A549 (cell line): ENCODE data around the gene KCNQ5. TPM values are rescaled to one million over a fixed set of nuclear protein-coding genes. Genes with fewer than 3 reads are reported as not detected.

Experiments used
- ATAC-seq, 2 experiments: fragments of 200-7000 bp in 1 of 2; fragments of >200 bp in 1 of 2; cut with Nextera tagmentation in 1 of 2; cut with Tn5 transposase in 1 of 2; 3 replicates each; pipeline versions ENCODE4 v1.8.0 to v1.9.1; 2018 to 2020; ENCODE audit warnings: mild to moderate bottlenecking in 1 of 2, moderate library complexity in 1 of 2
- CTCF ChIA-PET: fragments of 300-600 bp; sonication (Branson Sonifier 250); formaldehyde crosslinking; extraction: SDS; loops from one replicate; lab custom pipeline; 2021; ENCODE audit warnings: antibody characterized with exemption, inconsistent platforms; lab: Yijun Ruan, JAX
- POLR2A ChIA-PET: fragments of 350-600 bp; formaldehyde crosslinking; extraction: SDS; loops from one replicate; lab custom pipeline; 2021; ENCODE audit warnings: antibody characterized with exemption, inconsistent platforms; lab: Yijun Ruan, JAX
- DNase-seq, 2 experiments: peaks; one replicate each; pipeline versions ENCODE4 v3.0.0 to v3.0.0-alpha.2; 2011 to 2016; ENCODE audit warnings: low read depth in 1 of 2, low spot score in 1 of 2
- FAIRE-seq: peaks from 2 replicates; lab custom pipeline; 2011; peaks lifted over from hg19 to GRCh38; lab: Jason Lieb, UNC
- H3K27ac ChIP-seq, 2 experiments: fragments of >200 bp; sonication (Bioruptor Twin); formaldehyde crosslinking; 3 replicates each; pipeline ENCODE4 v1.5.1; 2016 to 2017
- H3K4me1 ChIP-seq: fragments of >200 bp; sonication (Bioruptor Twin); formaldehyde crosslinking; 3 replicates; pipeline ENCODE4 v1.6.1; 2016
- H3K4me2 ChIP-seq: fragments of >200 bp; sonication (Bioruptor Twin); formaldehyde crosslinking; 3 replicates; pipeline ENCODE4 v1.6.1; 2016
- H3K4me3 ChIP-seq: fragments of >200 bp; sonication (Bioruptor Twin); formaldehyde crosslinking; 3 replicates; pipeline ENCODE4 v1.5.1; 2016
- H3K9me3 ChIP-seq: fragments of >200 bp; sonication (Bioruptor Twin); formaldehyde crosslinking; 3 replicates; pipeline ENCODE4 v1.6.1; 2016
- ATOH8 ChIP-seq: fragments of 250-450 bp; sonication (Bioruptor Pico); IDR thresholded peaks from 2 replicates; pipeline ENCODE4 v1.5.0; 2020; ENCODE audit warnings: low read depth, mild to moderate bottlenecking, moderate library complexity
- BCL3 ChIP-seq: fragments of >200 bp; sonication (Bioruptor Twin); formaldehyde crosslinking; IDR thresholded peaks from 3 replicates; pipeline ENCODE4 v1.6.1; 2016
- BHLHE40 ChIP-seq: IDR thresholded peaks from 2 replicates; pipeline ENCODE4 v1.6.1; 2012; ENCODE audit warnings: low read depth, low read length, inconsistent platforms
- CBX2 ChIP-seq: fragments of 200-600 bp; sonication (generic); IDR thresholded peaks from 2 replicates; pipeline ENCODE4 v1.6.1; 2016; ENCODE audit warnings: low read depth, mild to moderate bottlenecking, borderline replicate concordance
- CHD2 ChIP-seq: fragments of 150-350 bp; IDR thresholded peaks from 2 replicates; pipeline ENCODE4 v1.6.1; 2014; ENCODE audit warnings: low read length; ENCODE audit not compliant: partially characterized antibody
- CHD4 ChIP-seq: fragments of 200-600 bp; sonication (generic); IDR thresholded peaks from 2 replicates; pipeline ENCODE4 v1.6.1; 2016; ENCODE audit warnings: antibody characterized with exemption, mild to moderate bottlenecking, borderline replicate concordance
- EHMT2 ChIP-seq: fragments of 200-600 bp; sonication (generic); IDR thresholded peaks from 2 replicates; pipeline ENCODE4 v1.6.1; 2016; ENCODE audit warnings: antibody characterized with exemption, low read depth, mild to moderate bottlenecking, moderate library complexity
- ESRRA ChIP-seq: fragments of 150-350 bp; IDR thresholded peaks from 2 replicates; pipeline ENCODE4 v1.6.1; 2014; ENCODE audit warnings: mild to moderate bottlenecking, low read length, borderline replicate concordance
- FOSB ChIP-seq: fragments of 250-450 bp; sonication (Bioruptor Pico); IDR thresholded peaks from 2 replicates; pipeline ENCODE4 v1.5.0; 2020; ENCODE audit warnings: mild to moderate bottlenecking, moderate library complexity
- GATA3 ChIP-seq: IDR thresholded peaks from 2 replicates; pipeline ENCODE4 v1.6.1; 2012; ENCODE audit warnings: borderline replicate concordance
- HEYL ChIP-seq: fragments of 250-450 bp; sonication (Bioruptor Pico); IDR thresholded peaks from 2 replicates; pipeline ENCODE4 v1.8.0; 2021; ENCODE audit warnings: mild to moderate bottlenecking, moderate library complexity
- JUN ChIP-seq, 2 experiments: fragments of >200 bp; sonication (Bioruptor Twin); formaldehyde crosslinking; IDR thresholded peaks; 2 replicates in 1 of 2; 3 replicates in 1 of 2; pipeline ENCODE4 v1.6.1; 2016 to 2017
- KDM1A ChIP-seq: fragments of 200-600 bp; sonication (generic); IDR thresholded peaks from 2 replicates; pipeline ENCODE4 v1.6.1; 2016; ENCODE audit warnings: low read depth, mild to moderate bottlenecking
- KDM5A ChIP-seq: fragments of 200-600 bp; sonication (generic); IDR thresholded peaks from 2 replicates; pipeline ENCODE4 v1.6.1; 2016; ENCODE audit warnings: antibody characterized with exemption, mild to moderate bottlenecking
- MAFK ChIP-seq: fragments of 450-650 bp; IDR thresholded peaks from 2 replicates; pipeline ENCODE4 v1.6.1; 2014; ENCODE audit not compliant: partially characterized antibody
- NPAS2 ChIP-seq: fragments of 250-450 bp; sonication (Bioruptor Pico); IDR thresholded peaks from 2 replicates; pipeline ENCODE4 v1.8.0; 2022; ENCODE audit warnings: mild to moderate bottlenecking, moderate library complexity, borderline replicate concordance
- PHF8 ChIP-seq: fragments of 200-600 bp; sonication (generic); IDR thresholded peaks from 2 replicates; pipeline ENCODE4 v1.6.1; 2016; ENCODE audit warnings: low read depth, mild to moderate bottlenecking, antibody characterized with exemption, moderate library complexity, borderline replicate concordance
- POLR2A ChIP-seq: IDR thresholded peaks from 2 replicates; pipeline ENCODE4 v1.6.1; 2012; ENCODE audit warnings: mild to moderate bottlenecking, low read length
- RCOR1 ChIP-seq: fragments of 150-350 bp; IDR thresholded peaks from 2 replicates; pipeline ENCODE4 v1.6.1; 2014; ENCODE audit warnings: antibody characterized with exemption, low read length, low read depth
- RNF2 ChIP-seq: fragments of 200-600 bp; sonication (generic); IDR thresholded peaks from 2 replicates; pipeline ENCODE4 v1.6.1; 2016; ENCODE audit warnings: low read depth, mild to moderate bottlenecking, antibody characterized with exemption, moderate library complexity, borderline replicate concordance
- TFCP2L1 ChIP-seq: fragments of 250-450 bp; sonication (Bioruptor Pico); IDR thresholded peaks from 2 replicates; pipeline ENCODE4 v1.5.0; 2021; ENCODE audit warnings: mild to moderate bottlenecking
- ZC3H11A ChIP-seq: fragments of 450-650 bp; IDR thresholded peaks from 2 replicates; pipeline ENCODE4 v1.6.1; 2014; ENCODE audit warnings: antibody characterized with exemption, mild to moderate bottlenecking
- ZFP36 ChIP-seq: fragments of 450-650 bp; IDR thresholded peaks from 2 replicates; pipeline ENCODE4 v1.6.1; 2014; ENCODE audit warnings: borderline replicate concordance; ENCODE audit not compliant: partially characterized antibody
- WGBS: methylation state at CpG from one replicate; pipeline ENCODE4 v1.1.6; 2017; ENCODE audit errors: missing lambda C conversion rate; 5-methylcytosine and 5-hydroxymethylcytosine counted together
- polyA plus RNA-seq, 4 experiments: library from polyadenylated mRNA; depleted of rRNA in 3 of 4; stranded (reverse); fragments of >200 nt; fragmentation: RNase III in 1 of 4; extraction: RNeasy Plus Mini Kit Qiagen cat#74134 plus additional on column Dnase treatment in 1 of 4; gene quantifications; 2 replicates in 3 of 4; 3 replicates in 1 of 4; pipeline ENCODE4 v1.2.3, GENCODE V29; 2011 to 2017
- TF ChIP-seq, protein P1 (sequence below): fragments of 250-450 bp; sonication (Bioruptor Pico); IDR thresholded peaks from 2 replicates; pipeline ENCODE4 v1.5.0; 2021; ENCODE audit warnings: mild to moderate bottlenecking, moderate library complexity, borderline replicate concordance

Gene KCNQ5
- polyA plus RNA-seq, 2 of the 4 experiments (the other 2 are of a cell fraction) = 1.2 to 1.3 TPM

- no peak for FAIRE-seq
- 78% methylated on average over 7 of the region's 8 CpGs for WGBS
- ATAC-seq = no peak
- no peaks in the 10 kb centered on the region for H3K9me3 ChIP-seq
- ChIA-PET CTCF (no interaction called here), POLR2A (no interaction called here)
- H3K4me3 ChIP-seq = no peak overlapping the region
- TF ChIP-seq KDM1A = no peak
- TF ChIP-seq RCOR1 = no peak
- no peak for TF ChIP-seq FOSB (CRISPR knock-in tag)
- TF ChIP-seq ZFP36 = no peak
- no peak for TF ChIP-seq MAFK
- no peak for TF ChIP-seq BHLHE40
- no peak for TF ChIP-seq TFCP2L1 (CRISPR knock-in tag)
- no peak for TF ChIP-seq GATA3
- no peak for TF ChIP-seq EHMT2
- H3K4me1 ChIP-seq = no peaks in the 10 kb centered on the region
- H3K4me2 ChIP-seq = no peak overlapping the region
- DNase-seq = no peak
- H3K27ac ChIP-seq = no peak overlapping the region
Observed at GRCh38 chr6:72939004-72939403, 317.1 kb downstream of the KCNQ5 start.

GRCh38 chr6:72940265-72940664 lies 318.4 kb downstream of the KCNQ5 start:
- no peak overlapping the region for H3K27ac ChIP-seq
- ChIA-PET POLR2A (no interaction called here), CTCF (no interaction called here)
- no peak for TF ChIP-seq POLR2A
- TF ChIP-seq PHF8 = no peak
- TF ChIP-seq KDM5A = no peak
- no peak for TF ChIP-seq CHD2
- TF ChIP-seq RNF2 = no peak
- TF ChIP-seq ATOH8 (CRISPR knock-in tag) = no peak
- no peak for TF ChIP-seq NPAS2
- TF ChIP-seq BCL3 = no peak
- no peak for TF ChIP-seq HEYL (CRISPR knock-in tag)
- TF ChIP-seq, protein P1, sequence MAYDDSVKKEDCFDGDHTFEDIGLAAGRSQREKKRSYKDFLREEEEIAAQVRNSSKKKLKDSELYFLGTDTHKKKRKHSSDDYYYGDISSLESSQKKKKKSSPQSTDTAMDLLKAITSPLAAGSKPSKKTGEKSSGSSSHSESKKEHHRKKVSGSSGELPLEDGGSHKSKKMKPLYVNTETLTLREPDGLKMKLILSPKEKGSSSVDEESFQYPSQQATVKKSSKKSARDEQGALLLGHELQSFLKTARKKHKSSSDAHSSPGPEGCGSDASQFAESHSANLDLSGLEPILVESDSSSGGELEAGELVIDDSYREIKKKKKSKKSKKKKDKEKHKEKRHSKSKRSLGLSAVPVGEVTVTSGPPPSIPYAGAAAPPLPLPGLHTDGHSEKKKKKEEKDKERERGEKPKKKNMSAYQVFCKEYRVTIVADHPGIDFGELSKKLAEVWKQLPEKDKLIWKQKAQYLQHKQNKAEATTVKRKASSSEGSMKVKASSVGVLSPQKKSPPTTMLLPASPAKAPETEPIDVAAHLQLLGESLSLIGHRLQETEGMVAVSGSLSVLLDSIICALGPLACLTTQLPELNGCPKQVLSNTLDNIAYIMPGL (CRISPR knock-in tag) = no peak
- no peak for TF ChIP-seq ESRRA
- no peak for TF ChIP-seq CBX2
- no peak overlapping the region for H3K4me3 ChIP-seq
- ATAC-seq (no peak), FAIRE-seq (no peak), DNase-seq (no peak)
- no peaks in the 10 kb centered on the region for H3K9me3 ChIP-seq
- H3K4me2 ChIP-seq = no peak overlapping the region
- H3K4me1 ChIP-seq = no peaks in the 10 kb centered on the region
- 83% methylated on average over 7 of the region's 7 CpGs for WGBS

DNA sequence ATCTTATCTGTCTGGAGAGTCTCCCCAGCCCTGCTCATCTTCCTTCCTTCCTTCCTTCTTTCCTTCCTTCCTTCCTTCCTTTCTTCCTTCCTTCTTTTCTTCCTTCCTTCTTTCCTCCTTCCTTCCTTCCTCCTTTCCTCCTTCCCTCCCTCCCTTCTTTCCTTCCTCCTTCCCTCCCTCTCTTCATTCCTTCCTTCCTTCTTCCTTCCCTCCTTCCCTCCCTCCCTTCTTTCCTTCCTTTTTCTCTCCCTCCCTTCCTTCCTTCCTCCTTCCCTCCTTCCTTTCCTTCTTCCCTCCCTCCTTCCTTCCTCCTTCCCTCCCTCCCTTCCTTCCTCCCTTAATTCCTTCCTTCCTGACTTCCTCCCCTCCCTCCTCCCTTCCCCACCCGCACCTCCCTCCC lies 319.4 kb downstream of the KCNQ5 start:
- H3K27ac ChIP-seq = no peak overlapping the region
- no peak overlapping the region for H3K4me2 ChIP-seq
- TF ChIP-seq MAFK (no peak), CBX2 (no peak), CHD4 (no peak), ZC3H11A (no peak), JUN (IDR thresholded peaks at IDR 0.05) (no peak), RCOR1 (no peak), NPAS2 (no peak)
- ChIA-PET POLR2A (no interaction called here), CTCF (no interaction called here)
- no peaks in the 10 kb centered on the region for H3K9me3 ChIP-seq
- ATAC-seq = no peak
- peaks cover 2% of the 10 kb centered on the region; the same call in 1 of the 3 replicates for H3K4me1 ChIP-seq
- FAIRE-seq = no peak
- DNase-seq = no peak
- no peak overlapping the region for H3K4me3 ChIP-seq
- no CpG with 5 or more reads among the region's 1 CpG for WGBS
